NCI-H82 treated with DMSO at 0.1 percent for 48 hours (cell line): ENCODE results near the gene WWOX.
A peak's percentile ranks its signal among the peaks of the same experiment; 100 is the strongest.

Source experiments
- DNase-seq: peaks from one replicate; lab custom pipeline; 2025; ENCODE audit not compliant: unreplicated experiment; lab: John Stamatoyannopoulos, UW

WWOX gene

GRCh38 chr16:78633551-78633950 lies 534.1 kb downstream of the WWOX start:
- DNase-seq = no peak

- DNase-seq = no peak
Measured at GRCh38 chr16:78635807-78636206, 536.4 kb downstream of the WWOX start.

GRCh38 chr16:78638371-78638770 lies 538.9 kb downstream of the WWOX start:
- DNase-seq = no peak

- no peak for DNase-seq
Measured at GRCh38 chr16:78639775-78640174, 540.3 kb downstream of the WWOX start.

GRCh38 chr16:78640886-78641285 lies 541.4 kb downstream of the WWOX start:
- DNase-seq = no peak

GRCh38 chr16:78641433-78641832 lies 542.0 kb downstream of the WWOX start:
- DNase-seq = peak; percentile 18

GRCh38 chr16:78642621-78643285 lies 543.3 kb downstream of the WWOX start:
- no peak for DNase-seq

GRCh38 chr16:78645657-78646056 lies 546.2 kb downstream of the WWOX start:
- no peak for DNase-seq

GRCh38 chr16:78647019-78647418 lies 547.6 kb downstream of the WWOX start:
- no peak for DNase-seq

- no peak for DNase-seq
Measured at GRCh38 chr16:78647491-78647890, 548.0 kb downstream of the WWOX start.

GRCh38 chr16:78648517-78648916 lies 549.1 kb downstream of the WWOX start:
- no peak for DNase-seq

- peak; percentile 38 for DNase-seq
Measured at GRCh38 chr16:78650339-78651074, 551.1 kb downstream of the WWOX start.

GRCh38 chr16:78654929-78655328 lies 555.5 kb downstream of the WWOX start:
- DNase-seq = peak; percentile 40

GRCh38 chr16:78655331-78656113 lies 556.1 kb downstream of the WWOX start:
- DNase-seq = peak; percentile 14

GRCh38 chr16:78656887-78657286 lies 557.4 kb downstream of the WWOX start:
- no peak for DNase-seq

GRCh38 chr16:78659216-78659615 lies 559.8 kb downstream of the WWOX start:
- DNase-seq = no peak

GRCh38 chr16:78659668-78660217 lies 560.3 kb downstream of the WWOX start:
- DNase-seq = no peak

- no peak for DNase-seq
Measured at GRCh38 chr16:78660795-78661194, 561.3 kb downstream of the WWOX start.

- DNase-seq = no peak
Measured at GRCh38 chr16:78663690-78664089, 564.2 kb downstream of the WWOX start.

GRCh38 chr16:78664811-78665772 lies 565.6 kb downstream of the WWOX start:
- peak; percentile 1 for DNase-seq
